ENCODE data around the gene CDKN2D.

- TF ChIP-seq EZH2phosphoT487 (IDR thresholded peaks at IDR 0.05; ENCODE audit: insufficient read depth, low read depth) (no peak), EZH2 (IDR thresholded peaks at IDR 0.05; ENCODE audit: insufficient read depth, poor library complexity, severe bottlenecking) (no peak)
Measured at GRCh38 chr19:10577951-10578350, 9.2 kb upstream of the CDKN2D start.
